Measurements from ENCODE around the gene CCDC141. TPM values are rescaled to one million over a fixed set of nuclear protein-coding genes. Genes with fewer than 3 reads are reported as not detected.

CCDC141 gene
- total and polyA plus RNA-seq, 2 experiments from 2014 or later = 11.7 to 13.4 TPM

GRCh38 chr2:178811045-178811444 is 238.9 kb downstream of the CCDC141 start (continued):
- TF ChIP-seq ETS1 (IDR thresholded peaks at IDR 0.05) (no peak), ZNF114 (CRISPR knock-in tag; IDR thresholded peaks at IDR 0.05) (no peak), JUNB (IDR thresholded peaks at IDR 0.05; ENCODE audit: unreplicated experiment) (no peak)

GRCh38 chr2:178810422-178810821 is 239.5 kb downstream of the CCDC141 start:
- H3K27me3 Mint-ChIP-seq (ENCODE audit: insufficient read depth, low read depth, poor library complexity) = no peaks in the 10 kb centered on the region
- H3K36me3 Mint-ChIP-seq (ENCODE audit: low read depth) = no peaks in the 10 kb centered on the region
- Histone ChIP-seq H3K27me3 (ENCODE audit: insufficient read depth) (no peaks in the 10 kb centered on the region), H3F3A (replicated peaks; ENCODE audit: low read depth) (no peaks in the 10 kb centered on the region), H3K4me3 (no peak overlapping the region), H4K20me1 (replicated peaks; ENCODE audit: insufficient read depth) (no peaks in the 10 kb centered on the region), H2AFZ (no peak overlapping the region), H3K79me2 (replicated peaks; ENCODE audit: insufficient read depth) (no peaks in the 10 kb centered on the region), H3K4me2 (no peak overlapping the region), H3K27ac (ENCODE audit: low read depth) (no peak overlapping the region), H3K9me2 (ENCODE audit: insufficient read depth) (no peaks in the 10 kb centered on the region), H3K4me1 (ENCODE audit: insufficient read depth) (no peaks in the 10 kb centered on the region), H3K36me3 (ENCODE audit: insufficient read depth) (no peaks in the 10 kb centered on the region)
- ATAC-seq (no peak), DNase-seq (ENCODE audit: low spot score) (no peak)
- no peaks in the 10 kb centered on the region for H3K4me1 Mint-ChIP-seq
- H3K27ac Mint-ChIP-seq = no peak overlapping the region
- no peaks in the 10 kb centered on the region for H3K9me3 Mint-ChIP-seq
- no peak overlapping the region for H3K4me3 Mint-ChIP-seq
- TF ChIP-seq EZH2phosphoT487 (IDR thresholded peaks at IDR 0.05; ENCODE audit: unreplicated experiment) (no peak), POLR2AphosphoS5 (IDR thresholded peaks at IDR 0.05; ENCODE audit: low read depth) (no peak), REST (IDR thresholded peaks at IDR 0.05; ENCODE audit: unreplicated experiment) (no peak), NANOG (IDR thresholded peaks at IDR 0.05; ENCODE audit: borderline replicate concordance) (no peak), JUNB (IDR thresholded peaks at IDR 0.05; ENCODE audit: unreplicated experiment) (no peak), STAT1 (IDR thresholded peaks at IDR 0.05; ENCODE audit: unreplicated experiment) (no peak), ZNF462 (CRISPR knock-in tag; IDR thresholded peaks at IDR 0.05) (no peak), CTCF (conservative IDR thresholded peaks at IDR 0.05; ENCODE audit: low read depth in 2 of 2) (no peak), CREB1 (CRISPR knock-in tag; IDR thresholded peaks at IDR 0.05; ENCODE audit: low read depth) (no peak), ZNF331 (CRISPR knock-in tag; IDR thresholded peaks at IDR 0.05; ENCODE audit: low read depth) (no peak), EZH2 (IDR thresholded peaks at IDR 0.05; ENCODE audit: low read depth, unreplicated experiment) (no peak)

All from GM23338 (cell line).